ENCODE measurements around the gene NFATC2.

- TF ChIP-seq EZH2 (IDR thresholded peaks at IDR 0.05; ENCODE audit: insufficient read depth, low read length) = no peak
- no peak for TF ChIP-seq CTCF (IDR thresholded peaks at IDR 0.05; ENCODE audit: insufficient read depth, low read depth, low read length)
Observed at GRCh38 chr20:51418137-51418529, 124.4 kb downstream of the NFATC2 start.

All from astrocyte (in vitro differentiated cells and primary cell).